ENCODE measurements around the gene SPTLC2.

GRCh38 chr14:77488558-77488957 is 127.9 kb downstream of the SPTLC2 start:
- TF ChIP-seq POLR2AphosphoS5 (IDR thresholded peaks at IDR 0.05), result no peak
- TF ChIP-seq CTCF (IDR thresholded peaks at IDR 0.05 in 8 of 11, conservative IDR thresholded peaks at IDR 0.05 in 3 of 11), result no peak

All from spleen (tissue), 7 donors.